GM12872 (cell line): Measurements from ENCODE around the gene NTSR1.

ENCODE experiments used
- CTCF ChIP-seq: IDR thresholded peaks from 3 replicates; pipeline ENCODE4 v1.5.1; 2011; ENCODE audit warnings: low read depth, mild to moderate bottlenecking, low read length, moderate library complexity; ENCODE audit not compliant: insufficient read depth

Gene NTSR1

GRCh38 chr20:62752181-62752670 lies 43.6 kb downstream of the NTSR1 start:
- TF ChIP-seq CTCF = no peak

DNA sequence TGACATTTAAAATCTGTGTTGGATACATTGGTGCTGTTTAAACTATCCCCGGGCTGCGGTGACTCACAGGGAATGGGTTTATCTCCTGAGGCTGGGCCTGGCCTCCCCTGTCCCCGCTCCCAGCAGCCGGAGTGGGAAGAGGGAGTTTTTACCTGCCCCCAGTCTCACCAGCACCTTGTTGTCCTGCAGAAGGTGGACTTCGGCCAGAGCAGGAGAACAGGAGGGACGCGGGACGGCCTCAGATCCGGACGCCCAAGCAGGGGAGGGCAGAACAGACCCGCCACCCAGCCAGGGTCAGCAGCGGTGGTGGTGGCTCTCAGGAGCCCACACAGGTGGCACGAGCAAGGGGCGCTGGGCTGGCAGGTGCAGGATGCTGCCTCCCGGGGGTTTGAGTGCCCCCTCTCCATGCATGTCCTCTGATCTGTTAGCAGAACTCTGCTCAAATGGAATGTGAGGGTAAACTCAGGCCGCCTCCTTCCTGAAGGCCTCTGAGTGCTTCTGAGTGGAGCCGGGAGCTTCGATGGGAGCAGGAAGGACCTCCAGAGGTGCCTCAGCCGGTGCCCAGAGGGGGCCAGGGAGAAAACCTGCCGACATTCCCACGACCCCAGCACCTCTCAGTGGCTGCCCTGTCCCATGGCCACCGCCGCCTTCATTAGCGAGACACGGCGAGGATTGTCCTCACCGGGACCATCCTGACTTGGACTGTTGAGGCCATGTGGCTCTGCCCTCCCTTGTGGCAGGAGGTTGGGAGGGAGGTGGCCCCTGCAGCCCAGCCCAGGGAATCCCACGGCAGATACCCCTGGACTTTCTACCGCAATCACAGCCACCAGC lies 44.2 kb downstream of the NTSR1 start:
- no peak for TF ChIP-seq CTCF

DNA sequence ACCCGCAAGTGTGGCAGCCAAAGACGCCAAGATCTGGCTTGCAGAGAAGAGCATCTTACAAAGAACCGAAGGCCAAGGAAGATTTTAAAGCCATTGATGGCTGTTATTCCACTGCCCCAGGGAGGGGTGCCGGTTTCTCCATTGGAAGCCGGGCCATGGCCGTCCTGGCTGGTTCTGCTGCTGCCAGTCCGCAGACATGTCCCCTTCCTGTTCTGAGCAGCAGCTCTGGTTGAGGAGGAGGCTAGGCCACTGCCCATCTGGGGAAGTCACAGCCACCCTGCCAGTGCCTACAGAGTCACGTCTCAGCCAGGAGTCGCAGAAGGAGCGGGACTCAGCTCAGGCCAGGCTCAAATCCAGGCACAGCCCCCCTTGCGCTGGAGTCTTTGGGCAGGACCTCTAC lies 45.0 kb downstream of the NTSR1 start:
- TF ChIP-seq CTCF = no peak

GRCh38 chr20:62754122-62754990 lies 45.7 kb downstream of the NTSR1 start:
- TF ChIP-seq CTCF = no peak

DNA sequence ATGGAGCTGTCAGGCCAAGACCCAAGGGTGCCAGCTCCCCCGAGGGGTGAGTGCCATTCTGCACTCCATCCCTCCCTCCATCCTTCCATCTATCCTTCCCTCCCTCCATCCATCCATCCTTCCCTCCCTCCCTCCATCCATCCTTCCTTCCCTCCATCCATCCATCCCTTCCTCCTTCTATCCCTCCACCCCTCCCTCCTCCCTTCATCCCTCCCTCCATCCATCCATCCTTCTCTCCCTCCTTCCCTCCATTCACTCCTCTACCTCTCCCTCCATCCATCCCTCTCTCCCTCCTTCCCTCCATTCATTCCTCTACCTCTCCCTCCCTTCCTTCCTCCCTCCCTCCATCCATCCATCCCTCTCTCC lies 46.3 kb downstream of the NTSR1 start:
- no peak for TF ChIP-seq CTCF

- TF ChIP-seq CTCF = no peak
These were observed 47.4 kb downstream of the NTSR1 start for GRCh38 chr20:62755817-62756724.
